Measurements from ENCODE around the gene BRCA2.

Gene BRCA2, protein sequence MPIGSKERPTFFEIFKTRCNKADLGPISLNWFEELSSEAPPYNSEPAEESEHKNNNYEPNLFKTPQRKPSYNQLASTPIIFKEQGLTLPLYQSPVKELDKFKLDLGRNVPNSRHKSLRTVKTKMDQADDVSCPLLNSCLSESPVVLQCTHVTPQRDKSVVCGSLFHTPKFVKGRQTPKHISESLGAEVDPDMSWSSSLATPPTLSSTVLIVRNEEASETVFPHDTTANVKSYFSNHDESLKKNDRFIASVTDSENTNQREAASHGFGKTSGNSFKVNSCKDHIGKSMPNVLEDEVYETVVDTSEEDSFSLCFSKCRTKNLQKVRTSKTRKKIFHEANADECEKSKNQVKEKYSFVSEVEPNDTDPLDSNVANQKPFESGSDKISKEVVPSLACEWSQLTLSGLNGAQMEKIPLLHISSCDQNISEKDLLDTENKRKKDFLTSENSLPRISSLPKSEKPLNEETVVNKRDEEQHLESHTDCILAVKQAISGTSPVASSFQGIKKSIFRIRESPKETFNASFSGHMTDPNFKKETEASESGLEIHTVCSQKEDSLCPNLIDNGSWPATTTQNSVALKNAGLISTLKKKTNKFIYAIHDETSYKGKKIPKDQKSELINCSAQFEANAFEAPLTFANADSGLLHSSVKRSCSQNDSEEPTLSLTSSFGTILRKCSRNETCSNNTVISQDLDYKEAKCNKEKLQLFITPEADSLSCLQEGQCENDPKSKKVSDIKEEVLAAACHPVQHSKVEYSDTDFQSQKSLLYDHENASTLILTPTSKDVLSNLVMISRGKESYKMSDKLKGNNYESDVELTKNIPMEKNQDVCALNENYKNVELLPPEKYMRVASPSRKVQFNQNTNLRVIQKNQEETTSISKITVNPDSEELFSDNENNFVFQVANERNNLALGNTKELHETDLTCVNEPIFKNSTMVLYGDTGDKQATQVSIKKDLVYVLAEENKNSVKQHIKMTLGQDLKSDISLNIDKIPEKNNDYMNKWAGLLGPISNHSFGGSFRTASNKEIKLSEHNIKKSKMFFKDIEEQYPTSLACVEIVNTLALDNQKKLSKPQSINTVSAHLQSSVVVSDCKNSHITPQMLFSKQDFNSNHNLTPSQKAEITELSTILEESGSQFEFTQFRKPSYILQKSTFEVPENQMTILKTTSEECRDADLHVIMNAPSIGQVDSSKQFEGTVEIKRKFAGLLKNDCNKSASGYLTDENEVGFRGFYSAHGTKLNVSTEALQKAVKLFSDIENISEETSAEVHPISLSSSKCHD (N-terminal part only)

DNA sequence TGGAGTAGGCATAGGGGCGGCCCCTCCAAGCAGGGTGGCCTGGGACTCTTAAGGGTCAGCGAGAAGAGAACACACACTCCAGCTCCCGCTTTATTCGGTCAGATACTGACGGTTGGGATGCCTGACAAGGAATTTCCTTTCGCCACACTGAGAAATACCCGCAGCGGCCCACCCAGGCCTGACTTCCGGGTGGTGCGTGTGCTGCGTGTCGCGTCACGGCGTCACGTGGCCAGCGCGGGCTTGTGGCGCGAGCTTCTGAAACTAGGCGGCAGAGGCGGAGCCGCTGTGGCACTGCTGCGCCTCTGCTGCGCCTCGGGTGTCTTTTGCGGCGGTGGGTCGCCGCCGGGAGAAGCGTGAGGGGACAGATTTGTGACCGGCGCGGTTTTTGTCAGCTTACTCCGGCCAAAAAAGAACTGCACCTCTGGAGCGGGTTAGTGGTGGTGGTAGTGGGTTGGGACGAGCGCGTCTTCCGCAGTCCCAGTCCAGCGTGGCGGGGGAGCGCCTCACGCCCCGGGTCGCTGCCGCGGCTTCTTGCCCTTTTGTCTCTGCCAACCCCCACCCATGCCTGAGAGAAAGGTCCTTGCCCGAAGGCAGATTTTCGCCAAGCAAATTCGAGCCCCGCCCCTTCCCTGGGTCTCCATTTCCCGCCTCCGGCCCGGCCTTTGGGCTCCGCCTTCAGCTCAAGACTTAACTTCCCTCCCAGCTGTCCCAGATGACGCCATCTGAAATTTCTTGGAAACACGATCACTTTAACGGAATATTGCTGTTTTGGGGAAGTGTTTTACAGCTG is at the start of gene BRCA2, which contains the start of gene ZAR1L:
Gene BRCA2 (plus strand): TSS at position 271 of the 790 bp plus-strand sequence. CDS start 953 bp downstream, outside the sequence.
Gene ZAR1L (minus strand): TSS at position 126 of the 790 bp plus-strand sequence. CDS start 3,438 bp downstream, outside the sequence.
- peak; percentile 52 for DNase-seq

DNA sequence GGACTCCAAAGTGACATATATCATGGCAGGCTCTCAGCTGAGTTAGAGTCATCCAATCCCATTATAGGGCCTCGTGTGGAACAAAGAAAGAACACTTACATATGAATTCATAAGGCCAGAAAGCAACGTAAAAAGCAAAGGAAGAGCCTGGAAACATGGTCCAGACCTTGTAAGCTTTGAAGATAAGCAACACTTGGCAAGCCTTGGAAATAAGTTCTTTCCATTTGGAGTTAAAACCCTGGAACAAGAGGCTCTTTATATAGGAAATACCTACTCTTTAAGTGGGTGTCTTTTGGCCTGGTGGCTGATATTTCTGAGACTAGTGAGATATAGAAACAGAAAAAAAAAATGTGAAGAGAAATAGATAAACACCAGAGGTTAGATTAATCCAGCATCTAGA is 49.6 kb upstream of the BRCA2 start:
- no peak for DNase-seq

DNA sequence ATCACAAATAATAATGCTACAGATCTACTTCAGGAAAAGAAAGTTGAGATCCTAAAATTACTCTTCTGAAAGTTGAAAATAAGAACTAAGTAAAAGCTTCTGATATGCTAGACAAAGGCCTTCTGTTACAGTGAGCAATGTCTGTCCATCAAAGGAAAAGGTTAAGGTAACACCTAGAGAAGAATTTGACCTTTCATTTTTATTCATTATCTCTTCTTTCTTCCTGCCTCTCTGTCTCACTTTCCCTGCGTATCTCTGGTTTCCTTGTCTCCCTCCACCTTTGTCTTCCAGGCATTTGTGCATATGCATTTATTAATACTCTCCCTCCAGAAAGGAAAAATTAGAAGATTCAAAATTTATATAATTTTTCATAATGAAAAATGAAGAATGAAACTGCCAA is 49.2 kb upstream of the BRCA2 start:
- DNase-seq = no peak

DNA sequence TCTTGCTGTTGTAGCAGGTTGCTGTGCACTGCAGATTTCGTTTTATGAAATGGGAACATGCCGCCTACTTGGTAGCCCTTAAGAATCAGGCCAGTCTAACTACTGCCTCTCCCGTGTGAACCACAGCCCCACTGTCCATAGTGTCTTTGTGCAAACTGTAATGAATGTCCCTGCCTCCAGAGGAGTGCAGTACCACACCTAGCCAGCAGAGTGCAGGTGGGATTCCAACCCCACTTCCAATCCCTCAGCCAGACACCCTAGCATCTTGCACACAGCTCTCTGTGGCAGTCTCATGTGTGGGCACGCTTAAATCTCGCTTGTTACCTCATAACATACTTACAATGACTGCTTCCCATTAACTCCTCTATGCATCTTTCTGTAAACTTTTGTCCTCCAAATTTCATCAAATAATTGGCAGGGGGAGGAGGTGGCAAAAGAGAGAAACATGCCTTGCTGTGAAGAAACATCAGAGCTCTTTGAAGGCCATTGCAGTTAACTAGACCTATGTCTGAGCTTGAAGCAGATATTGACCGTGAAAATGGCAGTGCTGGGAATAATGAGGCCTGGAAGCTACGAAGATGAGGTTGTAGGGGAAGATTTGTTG is 47.4 kb upstream of the BRCA2 start:
- DNase-seq = no peak

DNA sequence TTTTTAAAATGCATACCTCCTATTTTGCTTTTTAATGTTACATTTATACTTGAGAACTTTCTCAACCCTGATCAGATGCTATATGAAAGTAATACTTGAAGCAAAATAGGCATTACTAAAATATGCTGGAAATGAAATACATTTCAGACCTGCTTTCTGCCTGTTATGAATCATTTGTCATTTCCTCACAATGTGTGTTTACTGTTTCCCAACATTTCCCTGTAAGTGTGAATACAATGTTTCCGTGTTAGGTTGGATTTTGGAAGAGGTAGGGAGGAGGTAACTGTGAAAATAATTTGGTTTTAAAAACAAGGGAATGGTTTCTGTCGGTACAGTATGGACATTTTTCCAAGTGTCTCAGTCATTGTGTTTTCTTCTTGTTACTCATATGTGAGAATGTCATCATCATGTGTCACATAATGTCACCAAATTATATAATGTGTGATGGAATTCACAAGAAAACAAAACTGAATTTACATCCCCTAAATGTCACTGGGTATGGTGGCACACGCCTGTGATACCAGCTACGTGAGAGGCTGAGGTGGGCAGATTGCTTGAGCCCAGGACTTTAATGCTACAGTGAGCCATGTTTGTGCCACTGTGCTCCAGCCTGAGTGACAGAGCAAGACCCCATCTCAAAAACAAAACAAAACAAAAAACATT is 43.2 kb upstream of the BRCA2 start:
- DNase-seq = no peak

DNA sequence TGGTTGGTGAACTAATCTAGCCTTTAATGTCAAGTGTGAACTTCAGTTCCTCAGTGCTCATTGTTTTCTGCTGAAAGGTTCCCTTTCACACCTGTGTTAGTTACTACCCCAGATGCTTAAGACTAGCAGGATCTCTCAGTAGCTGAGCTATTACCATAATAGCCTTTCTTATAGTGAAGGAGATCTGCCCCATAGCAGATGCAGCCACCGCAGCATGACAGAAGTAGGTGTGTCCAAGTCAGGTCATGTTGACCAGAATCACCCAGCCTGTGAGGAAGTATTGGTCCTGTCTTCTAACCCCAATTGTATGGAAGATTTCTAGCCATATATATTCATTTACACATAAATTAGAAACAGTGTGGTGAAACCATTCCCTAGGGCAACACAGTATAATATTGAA is 37.5 kb upstream of the BRCA2 start:
- DNase-seq = no peak

DNA sequence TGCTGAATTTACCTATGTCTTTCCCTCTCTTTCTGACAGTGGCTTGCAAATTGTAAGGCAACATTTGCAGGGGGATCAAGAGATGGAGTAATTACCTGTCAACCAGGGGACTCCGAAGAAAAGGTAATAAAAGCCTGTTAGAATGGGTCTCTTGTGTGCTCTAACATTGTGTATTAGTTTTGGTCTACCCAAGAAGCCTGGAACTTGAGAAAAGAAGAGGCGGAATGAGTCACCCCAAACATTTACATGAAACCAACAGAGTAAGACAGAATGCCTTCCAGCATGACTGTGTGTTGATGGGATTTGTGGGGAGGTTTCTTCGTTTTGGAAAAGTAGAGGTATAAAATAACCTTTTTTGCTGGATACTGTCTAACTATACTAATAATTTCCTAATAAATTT is 36.9 kb upstream of the BRCA2 start:
- no peak for DNase-seq

DNA sequence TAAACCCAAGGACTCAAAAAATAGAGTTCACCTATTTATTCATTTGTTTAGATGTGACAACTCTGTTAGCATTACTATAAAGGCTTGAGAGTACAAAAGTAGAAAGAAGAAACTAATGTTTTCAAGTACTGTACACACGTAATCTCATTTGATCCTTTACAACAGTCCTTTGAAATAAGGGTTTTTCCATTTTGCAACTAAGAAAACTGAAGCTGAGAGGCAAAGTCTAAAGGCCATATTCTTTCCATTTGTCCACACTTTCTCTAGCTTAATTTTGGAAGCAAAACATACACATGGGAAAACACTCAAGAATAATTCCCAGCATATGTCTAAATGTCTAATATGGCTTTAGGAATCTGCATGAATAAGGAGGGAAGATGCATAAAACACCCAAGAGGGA is 34.2 kb upstream of the BRCA2 start:
- no peak for DNase-seq

DNA sequence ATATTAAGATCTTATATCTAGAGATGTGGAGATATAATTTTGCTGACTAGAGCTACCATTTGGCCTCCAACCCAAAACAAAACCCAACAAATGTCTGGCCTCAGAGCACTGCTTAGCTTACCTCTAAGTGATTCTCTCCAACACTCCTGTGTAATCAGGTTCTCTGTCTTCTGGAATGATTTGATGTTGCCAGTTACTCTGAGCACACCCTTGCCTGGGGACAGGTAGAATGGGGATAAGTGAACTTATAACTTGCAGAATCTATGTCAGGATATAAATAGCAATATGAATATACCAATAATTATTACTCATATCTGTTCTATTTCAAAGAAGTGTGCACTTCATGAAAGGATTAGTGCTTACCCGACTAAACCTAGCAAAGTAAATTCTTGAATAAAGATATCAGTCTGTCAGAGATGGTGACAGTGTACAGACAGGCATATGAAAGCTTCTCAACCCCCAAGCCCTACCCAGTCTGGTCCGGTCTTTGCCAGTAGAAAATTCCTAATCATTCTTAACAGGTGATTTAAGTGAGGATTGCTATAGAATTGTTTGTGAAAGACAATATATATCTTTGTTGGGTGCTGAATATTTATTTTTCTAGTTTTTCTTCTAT is 33.1 kb upstream of the BRCA2 start:
- no peak for DNase-seq

DNA sequence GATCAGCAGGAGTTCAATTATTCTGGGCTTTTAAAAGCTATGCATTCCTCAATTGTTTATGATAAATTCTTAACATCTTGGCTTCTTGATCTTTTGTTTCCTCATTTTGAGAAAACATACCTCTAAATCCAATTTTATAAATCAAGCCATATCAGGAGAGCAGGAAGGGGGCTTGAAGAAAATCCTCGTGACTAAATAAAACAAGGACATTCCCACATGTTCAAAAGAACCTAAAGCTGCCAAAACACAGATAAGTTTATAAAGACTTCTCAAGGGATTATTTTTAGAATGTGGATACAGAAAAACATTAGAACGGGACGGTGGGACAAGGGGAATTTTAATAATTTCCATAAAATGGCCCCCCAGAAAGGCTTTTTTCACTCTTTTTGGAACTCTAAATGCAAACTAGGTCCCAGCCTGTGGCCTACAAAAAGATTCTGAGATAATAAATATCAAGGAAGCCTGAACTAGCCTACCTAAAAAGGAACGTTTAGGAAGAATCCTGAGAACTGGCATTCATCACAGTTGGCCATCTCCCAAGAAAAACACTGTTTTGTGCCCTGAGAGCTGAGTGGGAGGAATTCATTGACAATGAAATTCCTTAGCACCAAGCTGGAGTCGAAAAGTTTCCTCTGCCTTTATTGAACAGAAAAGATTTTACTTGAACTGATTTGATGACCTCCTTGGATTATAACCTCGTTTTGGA is 30.2 kb upstream of the BRCA2 start:
- DNase-seq = no peak

DNA sequence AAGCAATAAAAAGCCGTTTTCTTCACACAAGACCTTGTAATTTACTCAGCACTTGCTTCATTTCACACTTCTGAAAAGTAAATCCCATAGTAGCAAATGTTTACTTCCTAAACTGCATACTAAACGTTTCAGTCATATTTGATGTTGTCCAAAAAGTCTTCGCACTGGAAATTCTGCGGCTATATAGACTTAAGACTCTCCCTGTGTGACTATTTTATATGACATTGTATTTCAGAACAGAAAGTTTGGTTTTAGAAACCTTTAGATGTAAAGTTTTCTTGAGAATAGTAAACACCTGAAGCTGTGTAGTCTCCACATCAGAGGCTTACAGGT is 29.7 kb upstream of the BRCA2 start:
- no peak for DNase-seq

DNA sequence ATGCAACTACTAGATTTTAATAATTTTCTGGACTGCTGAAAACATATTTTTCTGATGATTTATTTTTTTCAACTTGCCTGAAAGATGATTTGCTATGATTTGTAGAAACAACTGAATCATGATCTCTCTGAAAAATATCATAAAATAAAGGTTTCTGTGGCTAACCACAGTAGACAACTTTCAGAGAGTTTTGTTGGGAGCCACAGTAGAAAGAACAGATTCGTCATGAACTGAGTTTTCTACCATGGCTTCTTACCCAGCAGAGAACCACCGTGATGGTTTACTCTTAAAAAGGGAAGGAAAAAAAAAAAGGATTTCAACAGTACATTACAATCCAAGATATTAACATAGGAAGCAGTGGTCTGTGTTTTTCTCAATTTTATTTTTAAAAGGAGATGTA is 18.1 kb upstream of the BRCA2 start:
- no peak for DNase-seq

DNA sequence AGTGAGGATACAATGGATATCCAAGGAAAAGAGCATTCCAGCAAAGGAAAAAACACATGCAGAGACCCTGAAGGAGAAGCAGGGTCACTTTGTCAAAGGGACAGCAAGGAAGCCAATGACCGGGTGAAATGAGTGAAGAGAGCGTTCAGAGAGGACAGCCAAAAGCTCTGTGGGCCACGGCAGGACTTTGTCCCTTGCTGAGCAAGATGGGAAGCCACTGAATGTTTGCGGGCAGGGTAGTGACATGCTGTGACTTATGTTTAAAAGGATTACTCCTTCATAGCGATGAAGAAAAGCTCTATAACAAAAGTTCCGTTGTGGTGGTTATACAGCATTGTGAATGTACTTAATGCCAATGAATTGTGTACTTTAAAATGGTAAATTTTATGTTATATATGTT is 16.6 kb upstream of the BRCA2 start:
- no peak for DNase-seq

DNA sequence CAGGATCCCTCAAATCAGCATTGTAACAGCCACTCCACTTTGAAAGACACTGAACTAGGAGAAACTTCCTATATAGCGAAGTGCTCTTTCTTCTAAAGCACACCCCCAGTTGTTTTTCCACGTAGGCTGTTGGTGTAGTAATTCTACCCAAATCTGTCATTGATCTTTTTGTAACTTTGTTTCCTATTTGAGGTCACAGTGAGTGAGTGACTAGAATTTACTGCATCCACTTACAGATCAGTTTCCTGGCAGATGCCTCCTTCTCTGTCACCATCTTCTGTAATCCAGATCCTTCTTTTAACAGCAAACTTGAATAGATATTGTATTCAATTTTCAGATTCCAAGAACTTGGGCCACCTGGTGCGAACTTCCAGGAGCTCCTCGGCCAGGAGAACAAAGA is 15.4 kb upstream of the BRCA2 start:
- no peak for DNase-seq

DNA sequence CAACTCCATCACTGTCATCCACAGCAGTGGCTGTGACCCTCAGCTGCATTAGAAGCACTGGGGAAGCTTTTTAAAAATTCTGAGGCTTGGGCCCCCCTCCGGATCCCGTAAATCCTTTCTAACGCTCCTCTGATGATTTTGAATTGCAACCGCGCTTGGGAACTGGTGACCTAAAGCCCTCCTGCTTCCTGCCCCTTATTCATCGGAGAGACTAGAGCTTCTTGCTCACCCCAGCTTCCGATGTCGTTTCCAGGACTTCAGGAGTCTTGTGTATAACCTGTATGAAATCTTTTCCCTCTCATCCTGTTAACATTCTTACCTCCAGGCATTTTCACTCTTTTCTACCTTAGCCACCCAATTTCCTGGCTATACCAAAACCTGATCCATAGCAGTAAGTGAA is 14.9 kb upstream of the BRCA2 start:
- DNase-seq = no peak

DNA sequence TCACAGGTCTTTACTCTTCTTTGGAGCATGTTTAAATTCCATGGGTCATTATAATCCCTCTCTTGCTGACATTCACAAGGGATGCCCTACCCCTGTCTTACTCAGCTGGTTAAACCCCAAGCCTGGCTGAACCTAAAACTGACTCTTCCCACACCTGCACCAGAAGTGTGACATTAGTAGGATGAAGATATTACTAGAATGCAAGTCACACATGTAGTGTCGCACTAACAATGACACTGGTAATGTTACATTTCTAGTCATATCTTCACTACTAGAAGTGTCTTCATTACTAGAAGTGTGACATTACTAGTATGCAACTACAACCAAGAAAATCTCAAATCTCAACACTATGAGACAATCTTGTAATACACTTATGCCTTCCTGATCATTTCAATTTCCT is 14.4 kb upstream of the BRCA2 start:
- no peak for DNase-seq

DNA sequence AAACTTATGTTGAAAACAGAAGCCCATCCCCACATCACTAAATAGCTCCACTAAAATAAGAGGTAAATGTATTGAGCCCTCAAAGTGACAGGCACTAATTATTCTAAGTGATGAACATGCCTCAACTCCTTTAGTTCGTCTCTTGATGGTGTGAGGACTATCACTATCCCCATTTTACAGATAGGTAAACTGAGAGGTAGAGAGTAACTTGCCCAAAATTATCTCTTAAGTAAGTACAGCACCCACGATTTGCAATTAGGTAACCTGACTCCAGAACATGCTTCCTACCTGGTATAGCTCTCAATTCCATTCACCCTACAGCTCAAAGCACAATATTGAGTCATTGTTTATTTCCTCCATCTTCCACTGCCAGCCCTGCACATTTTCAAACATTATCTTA is 12.8 kb upstream of the BRCA2 start:
- no peak for DNase-seq

DNA sequence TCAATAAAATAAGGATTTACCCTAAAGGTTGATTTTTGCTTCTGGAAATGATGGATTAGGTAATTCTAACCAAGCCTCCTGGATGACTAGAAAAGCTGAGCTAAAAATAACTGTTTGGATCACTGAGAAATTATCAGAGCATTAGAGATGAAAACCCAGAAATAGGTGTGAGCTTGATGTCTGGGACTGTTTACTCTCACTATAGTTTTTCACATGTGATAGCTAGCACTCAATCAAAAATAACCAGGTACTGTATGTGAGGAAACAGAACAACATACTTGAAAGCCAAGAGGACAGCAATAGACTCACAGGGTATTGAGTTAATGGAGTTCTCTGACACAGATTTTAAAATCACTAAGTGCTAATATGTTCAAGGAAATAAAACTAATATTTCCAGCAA is 9.7 kb upstream of the BRCA2 start:
- no peak for DNase-seq

DNA sequence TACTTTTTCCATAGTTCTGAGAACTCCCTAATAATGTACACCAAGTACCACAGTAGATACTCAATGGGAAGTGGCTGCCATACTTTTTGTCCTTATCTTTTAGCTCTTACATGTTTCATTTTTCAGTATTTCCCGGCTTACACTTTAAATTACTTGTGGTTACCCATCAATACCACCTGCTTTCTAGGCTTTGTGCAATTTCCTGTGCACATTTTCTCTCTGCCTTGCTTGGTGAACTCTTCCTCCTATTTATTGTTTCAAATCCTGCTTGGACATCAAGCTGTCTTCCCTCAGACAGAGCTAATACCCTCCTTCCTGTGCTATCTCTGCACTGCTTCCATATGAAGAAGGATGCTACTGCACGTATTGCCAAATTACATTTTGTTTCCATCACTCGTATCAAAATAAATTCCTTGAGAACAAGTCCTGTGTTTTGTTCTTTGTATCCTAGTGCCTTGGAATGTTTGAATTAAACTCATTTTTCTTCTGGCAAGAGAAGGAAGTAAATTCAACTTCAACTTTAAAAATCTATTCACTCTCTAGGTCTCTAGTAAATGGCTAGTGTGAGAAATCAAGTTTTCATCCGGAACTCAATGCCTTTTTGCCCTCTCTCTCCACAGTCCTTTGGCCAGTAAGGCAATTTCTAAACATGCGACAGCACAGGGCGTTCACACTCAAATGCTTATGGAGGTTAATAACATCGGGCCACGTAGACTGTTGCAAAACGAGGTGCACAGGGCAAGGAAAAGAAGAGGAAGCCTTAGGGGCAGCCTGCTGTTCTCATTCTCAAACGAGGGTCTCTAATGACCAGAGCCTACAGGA is 5.8 kb upstream of the BRCA2 start:
- DNase-seq = no peak

All from T1000 (cell line).